Vagina (tissue), 2 donors: ENCODE results near the gene MYO7A. TPM values are rescaled to one million over a fixed set of nuclear protein-coding genes. Genes with fewer than 3 reads are reported as not detected.

Experiments
- DNase-seq, 2 donors: peaks; one replicate each; pipeline ENCODE4 v3.0.0-alpha.2; 2017; ENCODE audit errors: extremely low spot score in 2 of 2
- H3K27ac ChIP-seq: fragments of 200-600 bp; sonication (generic); one replicate; pipeline ENCODE4 v1.5.1; 2019
- H3K27me3 ChIP-seq: fragments of 200-600 bp; sonication (generic); one replicate; pipeline ENCODE4 v1.5.1; 2019
- H3K36me3 ChIP-seq, 2 donors: fragments of 200-600 bp; sonication (generic); one replicate each; pipeline ENCODE4 v1.5.1; 2017 to 2019
- H3K4me1 ChIP-seq: fragments of 200-600 bp; sonication (generic); one replicate; pipeline ENCODE4 v1.5.1; 2019
- H3K4me3 ChIP-seq, 2 donors: fragments of 200-600 bp; sonication (generic); 1 replicate in 1 of 2; 2 replicates in 1 of 2; pipeline ENCODE4 v1.5.1; 2016 to 2019
- H3K9me3 ChIP-seq: fragments of 200-600 bp; sonication (generic); one replicate; pipeline ENCODE4 v1.5.1; 2019
- POLR2A ChIP-seq, 2 donors: fragments of 450-650 bp; IDR thresholded peaks; one replicate each; pipeline ENCODE4 v1.6.1; 2017; ENCODE audit warnings: antibody characterized with exemption in 2 of 2, mild to moderate bottlenecking in 2 of 2, moderate library complexity in 2 of 2
- POLR2AphosphoS5 ChIP-seq, 2 donors: sonication (generic); formaldehyde crosslinking; IDR thresholded peaks; one replicate each; pipeline ENCODE4 v1.9.0; 2017; ENCODE audit warnings: antibody characterized with exemption in 2 of 2, mild to moderate bottlenecking in 2 of 2, low read depth in 1 of 2; ENCODE audit not compliant: insufficient read depth in 1 of 2
- intact Hi-C: fragments of 100-400 bp; cut with DNase I; formaldehyde crosslinking; loops from one replicate; pipeline ENCODE4 v1.15.1; 2023
- total RNA-seq: library from RNA; depleted of rRNA; stranded (reverse); fragments of >200 nt; gene quantifications from one replicate; pipeline ENCODE4 v1.2.3, GENCODE V29; 2016
- TF ChIP-seq, protein P1 (sequence below), 3 experiments: fragments of 450-650 bp in 2 of 3; fragments of 200-600 bp in 1 of 3; sonication (generic) in 1 of 3; IDR thresholded peaks; one replicate each; pipeline ENCODE4 v1.5.1; 2017 to 2019; ENCODE audit warnings: antibody characterized with exemption in 3 of 3, mild to moderate bottlenecking in 2 of 3, moderate library complexity in 2 of 3

MYO7A gene
- total RNA-seq, 1 donor from 2014 or later: 9.1 TPM

DNA sequence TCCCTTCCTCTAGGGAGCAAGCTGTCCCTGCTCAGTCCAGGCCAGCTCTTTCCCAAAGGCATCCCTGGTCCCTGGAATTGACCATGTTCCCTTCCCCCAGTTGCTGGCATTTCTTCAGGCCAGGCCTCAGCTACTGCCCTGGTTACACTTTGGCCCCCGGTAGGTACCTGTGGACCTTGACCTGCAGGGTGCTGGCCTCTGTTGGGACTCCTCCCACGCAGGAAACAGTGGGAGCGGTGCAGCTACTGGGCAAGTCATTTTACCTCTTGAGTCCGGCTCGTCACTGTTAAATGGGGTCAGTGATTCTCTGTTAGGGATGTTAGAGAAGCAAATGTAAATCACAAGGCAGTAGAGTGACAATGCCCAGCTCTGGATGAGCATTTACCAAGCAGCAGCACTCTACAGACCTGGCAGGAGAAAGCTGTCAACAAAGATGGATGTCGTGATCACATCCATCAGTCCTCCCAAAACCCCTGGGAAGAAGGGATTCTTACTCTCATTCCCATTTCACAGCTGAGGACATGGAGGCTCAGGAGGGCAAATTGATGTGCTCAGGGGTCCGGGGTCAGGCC is 16.9 kb downstream of the MYO7A start:
- peaks cover 10% of the 10 kb centered on the region for H3K4me1 ChIP-seq
- DNase-seq: no peak
- intact Hi-C loops: no loop called here
- no peaks in the 10 kb centered on the region for H3K9me3 ChIP-seq
- no peaks in the 10 kb centered on the region for H3K27me3 ChIP-seq
- TF ChIP-seq, protein P1, sequence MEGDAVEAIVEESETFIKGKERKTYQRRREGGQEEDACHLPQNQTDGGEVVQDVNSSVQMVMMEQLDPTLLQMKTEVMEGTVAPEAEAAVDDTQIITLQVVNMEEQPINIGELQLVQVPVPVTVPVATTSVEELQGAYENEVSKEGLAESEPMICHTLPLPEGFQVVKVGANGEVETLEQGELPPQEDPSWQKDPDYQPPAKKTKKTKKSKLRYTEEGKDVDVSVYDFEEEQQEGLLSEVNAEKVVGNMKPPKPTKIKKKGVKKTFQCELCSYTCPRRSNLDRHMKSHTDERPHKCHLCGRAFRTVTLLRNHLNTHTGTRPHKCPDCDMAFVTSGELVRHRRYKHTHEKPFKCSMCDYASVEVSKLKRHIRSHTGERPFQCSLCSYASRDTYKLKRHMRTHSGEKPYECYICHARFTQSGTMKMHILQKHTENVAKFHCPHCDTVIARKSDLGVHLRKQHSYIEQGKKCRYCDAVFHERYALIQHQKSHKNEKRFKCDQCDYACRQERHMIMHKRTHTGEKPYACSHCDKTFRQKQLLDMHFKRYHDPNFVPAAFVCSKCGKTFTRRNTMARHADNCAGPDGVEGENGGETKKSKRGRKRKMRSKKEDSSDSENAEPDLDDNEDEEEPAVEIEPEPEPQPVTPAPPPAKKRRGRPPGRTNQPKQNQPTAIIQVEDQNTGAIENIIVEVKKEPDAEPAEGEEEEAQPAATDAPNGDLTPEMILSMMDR (IDR thresholded peaks at IDR 0.05): no peak
- TF ChIP-seq POLR2AphosphoS5 (IDR thresholded peaks at IDR 0.05; ENCODE audit: insufficient read depth in 1 of 2, low read depth in 1 of 2) (no peak), POLR2A (IDR thresholded peaks at IDR 0.05) (no peak)
- no peak overlapping the region for H3K4me3 ChIP-seq
- H3K36me3 ChIP-seq: no peaks in the 10 kb centered on the region
- no peak overlapping the region for H3K27ac ChIP-seq

DNA sequence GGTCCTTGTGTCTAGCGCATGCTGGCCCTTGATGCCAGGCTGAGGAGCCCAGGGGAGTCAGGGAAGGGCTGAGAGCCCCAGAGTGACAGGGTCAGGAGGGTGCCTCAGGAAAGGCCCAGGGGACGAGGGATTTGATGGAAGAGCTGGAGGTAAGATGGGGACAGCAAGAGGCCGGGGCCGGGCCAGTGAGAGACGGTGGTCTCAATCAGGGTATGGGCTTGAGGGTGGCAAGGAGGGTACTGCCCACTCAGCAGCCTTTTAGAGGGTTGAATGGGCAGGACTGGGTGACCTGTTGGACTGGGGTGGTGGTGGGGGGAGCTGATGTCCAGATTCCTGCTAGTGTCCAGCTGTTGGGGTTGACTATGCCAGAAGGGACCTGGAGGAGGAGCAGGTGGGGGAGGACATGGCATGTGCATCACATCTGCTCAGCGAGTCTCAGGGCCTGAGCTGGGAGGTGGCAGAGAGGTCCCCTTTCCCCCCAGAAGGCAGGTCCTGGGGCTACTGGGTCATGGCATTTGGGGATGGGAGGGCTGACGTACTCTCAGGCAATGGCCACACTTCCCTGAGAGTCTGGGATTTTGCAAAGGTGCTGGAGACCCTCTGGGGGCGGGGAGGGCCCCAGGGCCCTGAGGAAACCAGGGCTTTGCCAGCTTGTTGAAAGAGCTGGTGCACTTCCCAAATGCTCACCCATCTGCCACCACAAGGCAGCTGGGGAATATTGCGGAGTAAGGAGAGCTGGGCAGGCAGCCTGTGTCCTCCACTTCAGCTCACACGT is 18.4 kb downstream of the MYO7A start:
- no peaks in the 10 kb centered on the region for H3K36me3 ChIP-seq
- intact Hi-C loops: no loop called here
- H3K4me3 ChIP-seq: no peak overlapping the region
- DNase-seq: no peak
- H3K9me3 ChIP-seq: no peaks in the 10 kb centered on the region
- TF ChIP-seq, protein P1 (IDR thresholded peaks at IDR 0.05): no peak
- no peak for TF ChIP-seq POLR2AphosphoS5 (IDR thresholded peaks at IDR 0.05; ENCODE audit: insufficient read depth in 1 of 2, low read depth in 1 of 2)
- TF ChIP-seq POLR2A (IDR thresholded peaks at IDR 0.05): no peak
- no peaks in the 10 kb centered on the region for H3K4me1 ChIP-seq
- H3K27ac ChIP-seq: no peak overlapping the region
- no peaks in the 10 kb centered on the region for H3K27me3 ChIP-seq

DNA sequence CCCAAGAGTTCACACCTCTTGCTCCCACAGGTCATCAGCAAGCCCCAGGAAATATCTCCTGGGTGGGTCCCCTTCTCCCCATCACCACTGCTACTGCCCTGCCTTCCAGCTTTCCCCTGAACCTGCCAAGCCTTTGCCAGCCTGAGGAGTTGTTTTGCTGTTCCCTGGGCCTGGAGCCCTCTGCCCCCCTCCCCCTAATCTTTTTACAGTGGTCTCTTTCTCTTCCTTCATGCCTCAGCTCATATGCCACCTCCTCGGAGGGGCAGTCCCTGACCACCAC is 18.9 kb downstream of the MYO7A start:
- no peaks in the 10 kb centered on the region for H3K36me3 ChIP-seq
- DNase-seq: no peak
- TF ChIP-seq POLR2AphosphoS5 (IDR thresholded peaks at IDR 0.05; ENCODE audit: insufficient read depth in 1 of 2, low read depth in 1 of 2): no peak
- TF ChIP-seq, protein P1 (IDR thresholded peaks at IDR 0.05): no peak
- no peak for TF ChIP-seq POLR2A (IDR thresholded peaks at IDR 0.05)
- H3K27ac ChIP-seq: no peak overlapping the region
- intact Hi-C loops: no loop called here
- no peaks in the 10 kb centered on the region for H3K9me3 ChIP-seq
- H3K4me3 ChIP-seq: no peak overlapping the region
- H3K4me1 ChIP-seq: no peaks in the 10 kb centered on the region
- H3K27me3 ChIP-seq: no peaks in the 10 kb centered on the region

DNA sequence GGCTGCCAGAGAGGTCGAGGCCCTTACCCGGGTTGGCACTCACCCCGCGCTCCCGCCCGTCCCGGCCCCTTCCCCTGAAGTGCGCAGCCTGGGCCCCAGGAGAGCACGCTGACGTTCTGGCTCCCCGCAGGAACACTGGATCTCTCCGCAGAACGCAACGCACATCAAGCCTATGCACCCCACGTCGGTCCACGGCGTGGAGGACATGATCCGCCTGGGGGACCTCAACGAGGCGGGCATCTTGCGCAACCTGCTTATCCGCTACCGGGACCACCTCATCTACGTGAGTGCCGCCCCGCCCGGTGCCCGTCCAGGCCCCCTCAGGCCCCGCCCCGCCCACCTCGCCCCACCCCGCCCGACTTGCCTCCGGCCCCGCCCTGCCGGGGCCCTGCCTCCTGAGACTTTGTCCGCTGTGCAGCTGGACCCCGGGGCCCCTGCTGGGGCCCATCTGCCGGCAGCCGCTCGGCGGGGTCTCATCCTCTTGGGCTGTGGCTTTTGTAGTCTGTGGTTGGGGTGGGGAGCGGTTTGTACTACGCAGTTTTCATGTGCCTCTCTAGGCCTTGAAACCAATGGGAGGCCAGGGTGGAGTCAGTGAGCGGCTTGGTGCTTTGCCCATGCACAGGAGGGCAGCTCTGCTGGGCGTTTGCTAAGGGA is 19.7 kb downstream of the MYO7A start:
- H3K27ac ChIP-seq: no peak overlapping the region
- TF ChIP-seq POLR2A (IDR thresholded peaks at IDR 0.05): no peak
- TF ChIP-seq POLR2AphosphoS5 (IDR thresholded peaks at IDR 0.05; ENCODE audit: insufficient read depth in 1 of 2, low read depth in 1 of 2): no peak
- no peaks in the 10 kb centered on the region for H3K4me1 ChIP-seq
- no peak for DNase-seq
- H3K9me3 ChIP-seq: no peaks in the 10 kb centered on the region
- H3K4me3 ChIP-seq: peak overlapping the region; percentile 20 to 33
- intact Hi-C loops: no loop called here
- no peaks in the 10 kb centered on the region for H3K27me3 ChIP-seq
- H3K36me3 ChIP-seq: no peaks in the 10 kb centered on the region

DNA sequence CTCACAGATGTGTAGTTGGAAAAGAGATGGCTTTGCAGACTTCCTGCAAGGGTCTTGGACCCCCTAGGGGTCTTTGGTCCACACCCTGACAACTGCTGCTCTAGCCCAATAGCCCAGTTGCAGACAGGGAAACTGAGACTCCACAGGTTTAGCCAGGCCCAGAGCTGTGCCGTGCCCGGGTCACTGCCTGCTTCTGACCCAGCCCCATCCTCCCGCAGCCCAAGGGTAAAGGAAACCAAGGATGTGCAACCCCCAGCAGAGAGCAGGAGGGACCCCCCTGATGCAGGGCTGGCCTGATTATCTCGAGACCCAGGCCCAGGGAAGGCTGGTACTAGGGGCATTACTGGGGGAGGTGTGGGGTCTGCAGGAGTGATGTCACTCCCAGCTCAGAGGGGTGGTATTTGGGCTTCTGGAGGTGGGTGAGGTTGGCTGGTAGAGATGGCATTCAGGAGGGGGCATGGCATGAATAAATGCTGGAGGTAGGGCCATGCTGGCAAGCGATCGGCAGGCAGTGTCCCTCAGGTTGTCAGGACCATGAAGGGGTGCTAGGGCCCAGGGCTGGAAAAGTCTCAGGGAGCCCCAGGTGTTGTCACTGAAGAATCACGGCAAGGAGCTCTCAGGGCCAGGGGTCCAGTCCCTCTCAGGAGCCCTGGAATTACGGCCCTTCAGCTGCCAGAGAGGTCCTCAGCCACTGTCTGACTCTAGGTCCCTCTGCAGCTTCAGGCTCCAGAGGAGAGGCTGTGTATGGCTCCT is 21.1 kb downstream of the MYO7A start:
- no peak for DNase-seq
- peaks cover 6% of the 10 kb centered on the region for H3K4me1 ChIP-seq
- no peaks in the 10 kb centered on the region for H3K36me3 ChIP-seq
- no peak overlapping the region for H3K4me3 ChIP-seq
- TF ChIP-seq POLR2AphosphoS5 (IDR thresholded peaks at IDR 0.05; ENCODE audit: insufficient read depth in 1 of 2, low read depth in 1 of 2) (no peak), POLR2A (IDR thresholded peaks at IDR 0.05) (no peak)
- TF ChIP-seq, protein P1 (IDR thresholded peaks at IDR 0.05): no peak
- no peaks in the 10 kb centered on the region for H3K27me3 ChIP-seq
- intact Hi-C loops: no loop called here
- H3K9me3 ChIP-seq: no peaks in the 10 kb centered on the region
- no peak overlapping the region for H3K27ac ChIP-seq
